Endothelial cell of umbilical vein (primary cell): ENCODE results near the gene SDCBP2. TPM values are rescaled to one million over a fixed set of nuclear protein-coding genes. Genes with fewer than 3 reads are reported as not detected.

ENCODE experiments used
- BruUV-seq: library from RNA; stranded (reverse); fragments of 400-500 nt; replicated peaks from 2 replicates; lab custom pipeline; 2021; lab: Mats Ljungman, UMichigan
- CTCF ChIA-PET: fragments of 300-600, 350-600 bp; sonication (Branson Sonifier 250); formaldehyde crosslinking; loops from one replicate; lab custom pipeline; 2021; ENCODE audit warnings: antibody characterized with exemption, inconsistent platforms; lab: Charles Lee
- POLR2A ChIA-PET: fragments of 300-600, 350-600 bp; sonication (Branson Sonifier 250); formaldehyde crosslinking; loops from one replicate; lab custom pipeline; 2021; ENCODE audit warnings: antibody characterized with exemption, inconsistent platforms; lab: Charles Lee
- DNase-seq: peaks from one replicate; pipeline ENCODE4 v3.0.0-alpha.2; 2011; ENCODE audit warnings: low read depth, low spot score
- FAIRE-seq: peaks from 2 replicates; lab custom pipeline; 2011; peaks lifted over from hg19 to GRCh38; lab: Jason Lieb, UNC
- H2AFZ ChIP-seq: 2 replicates; pipeline ENCODE4 v1.6.0; 2012; ENCODE audit warnings: low read depth, low read length, control low read depth, inconsistent platforms
- H3K27ac ChIP-seq: 2 replicates; pipeline ENCODE4 v1.5.1; 2011; ENCODE audit warnings: low read depth, mild to moderate bottlenecking, control low read depth, low read length, moderate library complexity; ENCODE audit not compliant: insufficient read depth
- H3K27me3 ChIP-seq, 2 experiments: 2 replicates each; pipeline versions ENCODE4 v1.6.0 to v1.6.1; 2011; ENCODE audit warnings: low read length in 2 of 2, mixed read lengths in 1 of 2; ENCODE audit not compliant: control insufficient read depth in 2 of 2, insufficient read depth in 2 of 2
- H3K36me3 ChIP-seq, 2 experiments: 2 replicates in 1 of 2; 3 replicates in 1 of 2; pipeline ENCODE4 v1.5.1; 2011; ENCODE audit warnings: low read length in 2 of 2, mild to moderate bottlenecking in 1 of 2, moderate library complexity in 1 of 2; ENCODE audit not compliant: control insufficient read depth in 2 of 2, insufficient read depth in 2 of 2; ENCODE audit errors: extremely low read depth in 1 of 2
- H3K4me1 ChIP-seq: 3 replicates; pipeline ENCODE4 v1.5.1; 2011; ENCODE audit warnings: mild to moderate bottlenecking, low read length; ENCODE audit not compliant: control insufficient read depth, insufficient read depth; ENCODE audit errors: extremely low read depth
- H3K4me2 ChIP-seq: 2 replicates; pipeline ENCODE4 v1.6.1; 2011; ENCODE audit warnings: low read length, control low read depth, mixed read lengths; ENCODE audit not compliant: insufficient read depth
- H3K4me3 ChIP-seq, 3 experiments: fragments of 200-600 bp in 1 of 3; sonication (generic), shearing (Covaris generic) in 1 of 3; replicated peaks in 1 of 3; 2 replicates each; pipeline ENCODE4 v1.5.1; 2011 to 2016; ENCODE audit warnings: control low read depth in 3 of 3, low read length in 3 of 3, mild to moderate bottlenecking in 2 of 3, inconsistent platforms in 1 of 3, low read depth in 1 of 3, moderate library complexity in 1 of 3; ENCODE audit not compliant: insufficient read depth in 1 of 3
- H3K79me2 ChIP-seq: 2 replicates; pipeline ENCODE4 v1.6.0; 2012; ENCODE audit warnings: low read length, inconsistent platforms; ENCODE audit not compliant: control insufficient read depth, insufficient read depth
- H3K9ac ChIP-seq: replicated peaks from 2 replicates; pipeline ENCODE3; 2011; ENCODE audit warnings: low read length, control low read depth; ENCODE audit not compliant: insufficient read depth; ENCODE audit errors: extremely low read depth
- H3K9me1 ChIP-seq: replicated peaks from 3 replicates; pipeline ENCODE4 v1.6.0; 2011; ENCODE audit warnings: mild to moderate bottlenecking, low read length; ENCODE audit not compliant: control insufficient read depth, insufficient read depth; ENCODE audit errors: extremely low read depth
- H3K9me3 ChIP-seq: replicated peaks from 2 replicates; pipeline ENCODE4 v1.5.1; 2012; ENCODE audit warnings: low read length, inconsistent platforms; ENCODE audit not compliant: control insufficient read depth, insufficient read depth
- H4K20me1 ChIP-seq: replicated peaks from 2 replicates; pipeline ENCODE3; 2011; ENCODE audit warnings: mild to moderate bottlenecking, low read length; ENCODE audit not compliant: control insufficient read depth, insufficient read depth; ENCODE audit errors: extremely low read depth
- EZH2 ChIP-seq: IDR thresholded peaks from 2 replicates; pipeline ENCODE4 v1.6.1; 2012; ENCODE audit warnings: borderline replicate concordance, low read depth, mild to moderate bottlenecking, moderate library complexity, low read length, inconsistent platforms; ENCODE audit not compliant: severe bottlenecking
- FOS ChIP-seq: IDR thresholded peaks from 2 replicates; pipeline ENCODE4 v1.6.1; 2011; ENCODE audit warnings: mild to moderate bottlenecking, low read length, moderate library complexity, borderline replicate concordance; ENCODE audit not compliant: insufficient read depth
- GATA2 ChIP-seq: IDR thresholded peaks from 2 replicates; pipeline ENCODE4 v1.7.0; 2011; ENCODE audit warnings: low read depth, mild to moderate bottlenecking, moderate library complexity, mixed read lengths, low read length; ENCODE audit not compliant: insufficient read length, insufficient read depth
- JUN ChIP-seq: IDR thresholded peaks from 2 replicates; pipeline ENCODE4 v1.6.1; 2011; ENCODE audit warnings: borderline replicate concordance, low read depth; ENCODE audit not compliant: insufficient read length, insufficient read depth
- MAX ChIP-seq: IDR thresholded peaks from 2 replicates; pipeline ENCODE4 v1.6.1; 2011; ENCODE audit not compliant: insufficient read depth, insufficient read length
- MYC ChIP-seq: IDR thresholded peaks from one replicate; pipeline ENCODE4 v1.6.1; 2011; ENCODE audit warnings: mild to moderate bottlenecking, low read depth, low read length
- POLR2A ChIP-seq: IDR thresholded peaks from 2 replicates; pipeline ENCODE4 v1.6.1; 2012; ENCODE audit warnings: low read depth, mild to moderate bottlenecking, control low read depth, low read length
- POLR2AphosphoS5 ChIP-seq: IDR thresholded peaks from 2 replicates; pipeline ENCODE4 v1.6.1; 2012; ENCODE audit warnings: low read depth, mild to moderate bottlenecking, control low read depth, low read length, moderate library complexity; ENCODE audit not compliant: insufficient read depth
- dilution Hi-C: fragments of 300-500 bp; cut with MboI; formaldehyde crosslinking; loops from one replicate; pipeline ENCODE4 v1.15.0; 2019; ENCODE audit warnings: low sequenced_read_pairs; ENCODE audit not compliant: extremely low pct_ligation_motif_present
- intact Hi-C: fragments of 100-400 bp; cut with micrococcal nuclease; formaldehyde crosslinking; loops from one replicate; pipeline ENCODE4 v1.10.0; 2022
- polyA plus RNA-seq, 4 experiments: library from polyadenylated mRNA; depleted of rRNA in 3 of 4; stranded (reverse) in 3 of 4; unstranded in 1 of 4; fragments of >200 nt; gene quantifications; 2 replicates each; pipeline versions ENCODE4 v1.2.1 to v1.2.3, GENCODE V29; 2011 to 2012; ENCODE audit warnings: missing spikeins in 1 of 4
- total RNA-seq: library from RNA; stranded (reverse); gene quantifications from 2 replicates; pipeline ENCODE4 v1.2.3, GENCODE V29; 2021
- TF ChIP-seq, protein P1 (sequence below), 2 donors: IDR thresholded peaks; 1 replicate in 1 of 2; 2 replicates in 1 of 2; pipeline ENCODE4 v1.5.1; 2011; ENCODE audit warnings: low read length in 2 of 2, mild to moderate bottlenecking in 2 of 2, moderate library complexity in 2 of 2, control low read depth in 1 of 2, inconsistent platforms in 1 of 2, low read depth in 1 of 2; ENCODE audit not compliant: insufficient read depth in 1 of 2; ENCODE audit errors: extremely low read depth in 1 of 2

Gene SDCBP2
- total and polyA plus RNA-seq, 2 donors (not counting 3 experiments of a cell fraction or from before 2014, with no cell fraction given) = 6.9 to 9.0 TPM

DNA sequence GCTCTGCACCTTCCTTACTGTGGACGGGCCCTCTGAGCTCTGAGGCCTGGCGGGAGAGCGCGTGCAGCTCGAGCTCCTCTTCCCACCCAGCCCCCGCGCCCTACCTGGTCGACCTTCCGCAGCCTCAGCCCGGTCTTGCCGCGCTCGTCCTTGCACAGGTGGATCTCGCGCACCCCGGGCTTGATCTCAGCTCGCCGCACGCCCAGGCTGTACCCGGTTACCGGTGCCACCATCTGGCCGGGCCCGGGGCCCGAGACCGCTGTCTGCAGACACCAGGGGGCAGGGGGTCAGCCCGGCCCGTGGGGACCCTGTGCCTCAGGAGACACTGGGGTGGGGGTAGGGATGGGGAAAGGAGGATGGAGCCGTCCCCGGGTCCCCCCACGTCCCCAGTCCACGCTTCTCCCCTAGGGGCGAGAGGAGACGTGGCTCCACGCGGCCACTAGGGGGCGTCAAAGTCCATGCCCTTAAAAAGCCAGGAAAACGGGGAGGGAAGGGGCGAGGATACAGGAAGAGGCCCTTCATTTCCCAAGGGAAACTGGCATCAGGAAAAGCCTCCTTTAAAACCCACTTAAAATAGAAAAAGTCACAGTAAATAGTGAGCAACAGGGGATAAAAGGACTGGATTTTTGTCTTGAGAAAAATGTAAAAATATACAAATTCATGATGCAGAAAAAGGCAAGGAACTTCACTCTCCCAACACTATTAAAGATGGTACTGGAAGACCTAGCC lies 15.5 kb downstream of the SDCBP2 start:
- H3K4me3 ChIP-seq = peak overlapping the region in 1 of 3 experiments; percentile 8
- peaks cover 9% of the 10 kb centered on the region for H3K4me1 ChIP-seq
- H3K9ac ChIP-seq = peak overlapping the region; percentile 43
- TF ChIP-seq FOS = no peak
- TF ChIP-seq, protein P1, sequence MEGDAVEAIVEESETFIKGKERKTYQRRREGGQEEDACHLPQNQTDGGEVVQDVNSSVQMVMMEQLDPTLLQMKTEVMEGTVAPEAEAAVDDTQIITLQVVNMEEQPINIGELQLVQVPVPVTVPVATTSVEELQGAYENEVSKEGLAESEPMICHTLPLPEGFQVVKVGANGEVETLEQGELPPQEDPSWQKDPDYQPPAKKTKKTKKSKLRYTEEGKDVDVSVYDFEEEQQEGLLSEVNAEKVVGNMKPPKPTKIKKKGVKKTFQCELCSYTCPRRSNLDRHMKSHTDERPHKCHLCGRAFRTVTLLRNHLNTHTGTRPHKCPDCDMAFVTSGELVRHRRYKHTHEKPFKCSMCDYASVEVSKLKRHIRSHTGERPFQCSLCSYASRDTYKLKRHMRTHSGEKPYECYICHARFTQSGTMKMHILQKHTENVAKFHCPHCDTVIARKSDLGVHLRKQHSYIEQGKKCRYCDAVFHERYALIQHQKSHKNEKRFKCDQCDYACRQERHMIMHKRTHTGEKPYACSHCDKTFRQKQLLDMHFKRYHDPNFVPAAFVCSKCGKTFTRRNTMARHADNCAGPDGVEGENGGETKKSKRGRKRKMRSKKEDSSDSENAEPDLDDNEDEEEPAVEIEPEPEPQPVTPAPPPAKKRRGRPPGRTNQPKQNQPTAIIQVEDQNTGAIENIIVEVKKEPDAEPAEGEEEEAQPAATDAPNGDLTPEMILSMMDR (IDR thresholded peaks at IDR 0.05; ENCODE audit: extremely low read depth in 1 of 2, insufficient read depth in 1 of 2, low read depth in 1 of 2, low read length in 2 of 2) = peak; percentile 89 to 95
- no peaks in the 10 kb centered on the region for H3K27me3 ChIP-seq
- no peaks in the 10 kb centered on the region for H3K9me3 ChIP-seq
- dilution Hi-C loops = loop anchor here (25.0 kb wide), 1 partner anchor 124 kb away; no protein-coding TSS in a partner anchor
- no peaks in the 10 kb centered on the region for H4K20me1 ChIP-seq
- H3K4me2 ChIP-seq = peak overlapping the region; percentile 62
- intact Hi-C loops = loop anchor here (1.0 kb wide), 6 partner anchors 10 to 190 kb away; partner anchors contain the start of genes FKBP1A and NSFL1C
- H3K79me2 ChIP-seq = no peaks in the 10 kb centered on the region
- H3K27ac ChIP-seq = peak overlapping the region; percentile 61
- peak overlapping the region; percentile 89 for H2AFZ ChIP-seq
- FAIRE-seq = peak; percentile 83
- peak; percentile 78 for DNase-seq
- POLR2A ChIA-PET = no interaction called here
- CTCF ChIA-PET = interaction anchor here (0.6 to 2.2 kb wide), 29 partner anchors 8 to 191 kb away, joined by 3 to 49 read pairs (median 5); partner anchors contain the start of genes FKBP1A, NSFL1C, RAD21L1 and SDCBP2
- no TSS peak for BruUV-seq
- H3K36me3 ChIP-seq = no peaks in the 10 kb centered on the region
- H3K9me1 ChIP-seq = no peaks in the 10 kb centered on the region

- DNase-seq (no peak), FAIRE-seq (no peak)
- Histone ChIP-seq H3K9me1 (no peaks in the 10 kb centered on the region), H3K79me2 (no peaks in the 10 kb centered on the region), H3K4me2 (no peak overlapping the region), H3K4me3 (no peak overlapping the region), H3K27me3 (no peaks in the 10 kb centered on the region), H3K9me3 (no peaks in the 10 kb centered on the region), H4K20me1 (no peaks in the 10 kb centered on the region), H3K27ac (no peak overlapping the region), H3K36me3 (no peaks in the 10 kb centered on the region), H3K9ac (no peak overlapping the region), H3K4me1 (peaks cover 9% of the 10 kb centered on the region), H2AFZ (no peak overlapping the region)
- dilution Hi-C loops (loop anchor here (25.0 kb wide), 1 partner anchor 124 kb away; no protein-coding TSS in a partner anchor), intact Hi-C loops (loop anchor here (1.0 kb wide), 6 partner anchors 10 to 190 kb away; partner anchors contain the start of genes FKBP1A and NSFL1C)
- ChIA-PET POLR2A (no interaction called here), CTCF (interaction anchor here (0.6 to 2.2 kb wide), 29 partner anchors 9 to 191 kb away, joined by 3 to 49 read pairs (median 5); partner anchors contain the start of genes FKBP1A, NSFL1C, RAD21L1 and SDCBP2)
- TF ChIP-seq JUN (no peak), POLR2A (no peak), MYC (no peak), MAX (no peak), FOS (no peak), POLR2AphosphoS5 (no peak), GATA2 (no peak), EZH2 (no peak)
- TF ChIP-seq, protein P1 (IDR thresholded peaks at IDR 0.05; ENCODE audit: extremely low read depth in 1 of 2, insufficient read depth in 1 of 2, low read depth in 1 of 2, low read length in 2 of 2) = no peak
- BruUV-seq = no TSS peak
Observed at GRCh38 chr20:1312904-1313235, 16.1 kb downstream of the SDCBP2 start.
